8988T (cell line): Measurements from ENCODE around the gene SUMF2.
"Not testable (repeated sequence)": the region's sequence is repeated elsewhere in the genome, so short reads cannot be mapped to it uniquely, and the experiment has no call there.

Source experiments
- DNase-seq: peaks from one replicate; pipeline ENCODE4 v3.0.0; 2011

SUMF2 gene

DNA sequence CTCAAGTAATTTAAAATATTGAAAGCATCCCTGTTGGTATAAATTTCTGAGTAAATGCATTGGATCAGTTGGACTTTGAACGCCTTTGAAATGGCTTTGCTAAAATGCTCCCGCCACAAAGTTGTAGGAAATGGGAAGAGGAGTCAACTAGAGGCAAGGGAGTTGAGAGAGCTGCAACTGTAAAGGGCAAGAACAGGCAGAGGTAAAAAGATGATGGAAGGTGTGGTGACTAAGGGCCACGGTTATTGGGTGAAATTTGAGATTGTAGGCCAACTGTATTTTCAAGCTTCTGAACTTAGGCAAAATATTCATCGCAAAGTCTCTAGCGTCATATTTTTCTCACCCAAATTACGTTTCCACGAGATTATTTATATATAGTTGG, 595 bp upstream of the SUMF2 start:
- DNase-seq, result no peak

DNA sequence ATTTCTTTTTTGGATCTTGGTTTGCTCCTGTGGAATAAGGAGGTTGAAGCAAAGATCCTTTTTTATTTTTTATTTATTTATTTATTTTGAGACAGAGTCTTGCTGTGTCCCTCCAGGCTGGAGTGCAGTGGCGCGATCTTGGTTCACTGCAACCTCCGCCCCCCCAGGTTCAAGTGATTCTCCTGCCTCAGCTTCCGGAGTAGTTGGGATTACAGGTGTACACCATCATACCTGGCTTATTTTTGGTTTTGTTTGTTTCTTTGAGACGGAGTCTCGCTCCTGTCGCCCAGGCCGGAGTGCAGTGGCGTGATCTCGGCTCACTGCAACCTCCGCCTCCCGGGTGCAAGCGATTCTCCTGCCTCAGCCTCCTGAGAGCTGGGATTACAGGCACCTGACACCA, 2.3 kb downstream of the SUMF2 start:
- not testable (repeated sequence) for DNase-seq

DNA sequence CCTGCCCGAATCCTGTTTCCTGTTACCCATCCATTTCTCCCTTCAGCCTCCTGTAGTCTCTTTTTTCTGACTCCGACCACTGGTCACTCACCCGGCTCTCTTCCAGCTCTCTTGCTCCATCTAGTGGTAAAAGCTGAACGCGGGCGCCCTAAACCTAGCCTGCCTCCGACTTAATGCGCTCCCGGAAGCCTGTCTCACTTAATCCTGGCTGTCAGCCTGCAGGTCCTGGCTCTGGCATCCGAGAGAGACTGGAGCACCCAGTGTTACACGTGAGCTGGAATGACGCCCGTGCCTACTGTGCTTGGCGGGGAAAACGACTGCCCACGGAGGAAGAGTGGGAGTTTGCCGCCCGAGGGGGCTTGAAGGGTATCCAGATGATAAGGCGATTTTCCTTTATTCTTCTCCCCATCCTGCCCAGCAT, 10.3 kb downstream of the SUMF2 start:
- DNase-seq, result peak; percentile 39

DNA sequence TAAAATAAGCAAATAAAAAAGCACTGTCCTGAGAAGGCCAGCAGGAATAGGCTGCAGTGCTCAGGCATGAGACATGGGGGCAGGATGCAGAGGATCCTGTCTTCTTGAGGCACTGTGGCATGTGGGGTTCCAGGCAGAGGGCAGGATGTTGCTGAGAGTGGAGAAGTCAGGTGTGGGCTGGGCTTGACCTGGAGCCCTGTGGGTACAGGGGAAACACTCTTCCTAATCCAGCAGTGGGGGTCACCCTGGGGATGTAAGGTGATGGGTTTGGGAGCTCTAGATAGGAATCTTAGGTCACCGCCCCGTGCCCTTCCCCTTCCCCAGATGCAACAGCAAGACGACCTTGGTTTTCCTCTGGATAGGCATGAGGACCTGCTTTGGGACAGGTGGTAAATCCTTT, 13.6 kb downstream of the SUMF2 start:
- no peak for DNase-seq

DNA sequence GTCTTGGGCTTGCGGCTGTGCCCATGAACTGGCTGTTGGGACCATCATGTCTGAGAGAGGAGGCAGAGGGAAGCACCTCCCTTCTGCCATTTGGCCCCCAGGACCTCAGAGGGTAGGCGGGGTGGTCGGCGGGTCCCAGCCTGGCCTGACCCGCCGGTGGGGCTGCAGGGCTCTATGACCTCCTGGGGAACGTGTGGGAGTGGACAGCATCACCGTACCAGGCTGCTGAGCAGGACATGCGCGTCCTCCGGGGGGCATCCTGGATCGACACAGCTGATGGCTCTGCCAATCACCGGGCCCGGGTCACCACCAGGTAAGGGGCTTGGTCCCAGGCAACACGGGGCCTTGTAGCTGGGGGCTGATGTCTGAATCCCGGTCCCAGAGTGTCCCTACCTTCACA, 14.1 kb downstream of the SUMF2 start:
- no peak for DNase-seq

DNA sequence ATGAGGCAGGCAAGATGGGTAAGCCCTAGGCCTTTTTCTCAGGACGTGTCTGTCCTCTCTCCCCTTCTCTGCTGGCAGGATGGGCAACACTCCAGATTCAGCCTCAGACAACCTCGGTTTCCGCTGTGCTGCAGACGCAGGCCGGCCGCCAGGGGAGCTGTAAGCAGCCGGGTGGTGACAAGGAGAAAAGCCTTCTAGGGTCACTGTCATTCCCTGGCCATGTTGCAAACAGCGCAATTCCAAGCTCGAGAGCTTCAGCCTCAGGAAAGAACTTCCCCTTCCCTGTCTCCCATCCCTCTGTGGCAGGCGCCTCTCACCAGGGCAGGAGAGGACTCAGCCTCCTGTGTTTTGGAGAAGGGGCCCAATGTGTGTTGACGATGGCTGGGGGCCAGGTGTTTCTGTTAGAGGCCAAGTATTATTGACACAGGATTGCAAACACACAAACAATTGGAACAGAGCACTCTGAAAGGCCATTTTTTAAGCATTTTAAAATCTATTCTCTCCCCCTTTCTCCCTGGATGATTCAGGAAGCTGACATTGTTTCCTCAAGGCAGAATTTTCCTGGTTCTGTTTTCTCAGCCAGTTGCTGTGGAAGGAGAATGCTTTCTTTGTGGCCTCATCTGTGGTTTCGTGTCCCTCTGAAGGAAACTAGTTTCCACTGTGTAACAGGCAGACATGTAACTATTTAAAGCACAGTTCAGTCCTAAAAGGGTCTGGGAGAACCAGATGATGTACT, 15.5 kb downstream of the SUMF2 start:
- no peak for DNase-seq

DNA sequence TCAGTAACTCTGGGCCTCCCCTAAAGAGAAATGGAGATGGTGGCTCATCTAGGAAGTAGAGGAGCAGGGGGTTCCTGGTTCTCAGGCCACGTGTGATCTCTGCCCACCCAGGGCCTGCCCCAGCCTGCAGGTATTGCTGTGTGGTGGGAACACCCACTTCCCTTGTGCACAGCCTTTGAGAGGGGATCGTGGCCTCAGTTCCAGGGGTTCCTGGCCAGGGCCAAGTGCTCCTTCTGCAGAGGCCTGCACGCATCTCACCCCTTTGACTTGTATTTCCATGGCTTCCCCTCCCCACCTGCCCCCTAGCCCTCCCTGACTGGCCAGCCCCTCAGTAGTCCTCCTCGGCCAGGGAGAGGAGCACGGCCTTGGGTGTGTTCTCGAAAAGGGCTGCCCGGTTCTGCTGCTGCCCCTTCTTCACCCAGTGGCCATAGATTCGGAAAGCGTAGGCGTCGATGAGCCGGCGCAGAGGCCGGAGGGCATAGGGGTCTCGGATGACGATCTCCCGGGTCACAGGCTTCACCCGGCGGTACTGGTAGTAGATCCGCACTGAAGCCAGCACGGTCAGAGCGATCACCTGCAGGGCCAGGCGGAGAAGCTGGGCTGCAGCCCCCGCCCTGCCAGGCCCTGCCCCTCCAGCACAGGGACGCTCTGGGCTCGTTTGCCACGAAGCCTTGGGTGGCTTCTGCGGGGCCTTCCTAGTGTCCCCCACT, 16.8 kb downstream of the SUMF2 start:
- not testable (repeated sequence) for DNase-seq

DNA sequence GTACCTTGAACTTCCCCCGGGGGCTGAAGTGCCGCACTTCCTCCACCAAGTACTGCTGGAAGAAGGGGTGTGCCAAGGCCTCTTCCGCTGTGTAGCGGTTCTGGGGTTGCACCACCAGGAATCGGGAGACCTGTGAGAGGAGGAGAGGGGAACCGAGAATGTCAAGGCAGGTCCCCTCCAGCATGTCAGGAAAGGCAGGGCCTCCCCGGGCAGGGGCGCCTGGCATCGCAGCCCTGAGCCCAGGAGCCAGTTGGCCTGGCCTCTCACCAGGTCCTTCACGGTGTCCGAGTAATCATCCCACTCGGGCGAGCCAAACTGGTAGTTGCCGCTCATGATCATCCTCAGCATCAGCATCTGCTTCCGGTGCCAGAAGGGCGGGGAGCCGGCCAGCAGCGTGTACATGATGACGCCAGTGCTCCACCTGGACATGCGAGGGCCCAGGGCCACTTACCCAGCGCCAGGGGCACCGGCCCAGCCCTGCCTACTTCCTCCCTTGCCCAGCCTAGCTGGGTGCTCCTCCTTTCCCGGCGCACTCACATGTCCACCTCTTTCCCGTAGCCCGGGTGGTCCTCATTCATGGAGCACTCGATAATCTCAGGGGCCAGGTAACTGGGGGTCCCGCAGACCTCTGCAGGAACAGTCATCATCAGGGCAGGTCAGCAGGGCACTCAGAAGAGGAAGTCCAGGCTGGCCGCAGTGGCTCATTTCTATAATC, 17.7 kb downstream of the SUMF2 start:
- no peak for DNase-seq

DNA sequence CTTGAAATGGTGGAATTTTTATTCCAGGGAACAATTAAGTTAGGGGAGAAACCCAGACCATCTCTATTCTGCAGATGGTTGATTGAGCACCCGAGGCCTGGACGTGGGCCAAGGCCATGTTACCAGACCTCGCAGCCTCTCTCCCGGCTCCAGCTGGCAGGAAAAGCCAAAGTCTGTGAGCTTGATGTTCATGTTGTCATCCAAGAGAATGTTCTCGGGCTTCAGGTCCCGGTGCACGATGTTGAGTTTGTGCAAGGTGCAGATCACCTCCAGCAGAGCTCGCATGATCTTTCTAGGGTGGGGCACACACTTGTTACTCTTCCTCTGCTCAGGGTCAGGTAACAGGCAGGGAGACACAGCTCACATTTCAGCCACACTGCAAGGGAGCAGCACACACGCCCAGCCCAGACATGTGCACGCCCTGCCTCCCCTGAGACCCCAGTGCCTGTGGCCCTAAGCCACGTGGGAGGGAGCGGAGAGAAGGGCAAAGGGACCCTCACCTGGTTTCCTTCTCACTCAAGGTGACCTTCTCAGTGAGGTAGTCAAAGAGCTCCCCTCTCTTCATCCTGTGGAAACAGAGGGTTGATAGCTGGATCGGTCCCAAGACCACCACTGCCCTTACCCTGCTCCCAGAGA, 19.2 kb downstream of the SUMF2 start:
- DNase-seq, result no peak

DNA sequence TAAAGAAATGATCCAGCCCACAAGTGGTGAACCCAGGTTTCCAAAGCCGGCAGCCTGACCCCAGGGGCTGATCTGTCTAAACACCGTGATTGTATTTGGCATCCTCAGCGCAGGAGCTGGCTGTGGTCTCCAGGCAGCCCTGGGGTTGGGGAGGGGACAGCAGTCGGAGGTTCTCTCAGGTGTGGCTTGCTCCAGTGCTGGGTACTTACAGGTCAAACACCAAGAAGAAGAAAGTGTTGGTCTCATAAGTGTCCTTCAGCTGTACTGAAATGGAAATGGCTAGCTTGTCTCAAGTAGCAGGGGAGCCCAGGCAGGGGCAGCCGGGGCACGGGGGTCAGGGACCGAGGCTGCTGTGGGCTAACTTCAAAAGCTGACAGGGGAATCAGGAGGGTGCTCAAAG, 22.7 kb downstream of the SUMF2 start:
- DNase-seq, result no peak

DNA sequence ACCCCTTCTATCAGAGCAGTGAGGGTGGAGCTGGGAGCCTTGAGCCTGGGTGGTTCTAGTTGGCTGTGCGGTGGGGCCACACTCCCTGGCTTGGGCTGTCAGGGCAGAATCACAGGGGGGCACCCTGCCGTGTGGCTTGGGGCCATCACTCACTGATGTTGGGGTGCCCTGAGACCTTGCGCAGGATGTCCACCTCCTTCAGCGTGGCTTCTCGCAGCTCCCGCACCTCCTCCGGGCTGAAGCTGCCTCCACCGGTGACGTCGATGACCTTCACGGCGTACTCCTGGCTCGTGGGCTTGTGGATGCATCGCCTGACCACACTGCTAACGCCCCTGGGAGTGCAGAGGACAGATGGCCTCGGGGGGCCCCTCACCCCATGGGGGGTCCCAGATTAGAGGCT, 23.4 kb downstream of the SUMF2 start:
- DNase-seq, result no peak

DNA sequence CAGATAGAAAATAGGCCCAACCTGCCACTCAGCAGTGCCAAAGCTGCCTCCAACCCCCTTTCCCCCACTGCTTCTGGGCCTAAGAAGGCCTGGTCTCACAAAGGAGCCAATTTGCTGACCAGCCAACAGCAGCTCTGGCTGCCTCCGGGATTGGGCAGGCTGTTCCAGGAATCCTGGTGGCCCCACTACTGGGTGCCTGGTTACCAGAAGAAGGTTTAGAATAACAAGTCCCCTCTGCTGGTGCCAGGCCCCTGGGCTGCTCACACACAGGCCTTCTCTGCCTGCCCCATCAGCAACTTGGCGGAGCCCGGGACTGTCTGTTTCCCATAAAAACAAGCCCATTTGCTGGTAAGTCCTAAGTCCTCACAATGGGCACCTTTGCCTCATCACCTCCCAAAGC, 27.5 kb downstream of the SUMF2 start:
- no peak for DNase-seq

DNA sequence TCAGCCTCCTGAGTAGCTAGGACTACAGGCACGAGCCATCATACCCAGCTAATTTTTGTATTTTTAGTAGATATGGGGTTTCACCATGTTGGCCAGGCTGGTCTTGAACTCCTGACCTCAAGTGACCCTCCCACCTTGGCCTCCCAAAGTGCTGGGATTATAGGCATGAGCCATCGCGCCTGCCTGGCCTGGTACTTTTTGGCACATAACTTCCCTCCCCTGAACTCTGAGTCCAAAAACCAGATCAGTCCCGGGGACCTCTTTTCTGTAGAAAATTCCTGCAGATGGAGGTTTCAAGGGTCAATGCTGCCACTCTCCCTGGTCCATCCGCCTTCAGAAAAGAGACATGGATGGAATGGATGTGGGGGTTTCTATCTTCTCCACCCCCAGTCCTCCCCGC, 28.3 kb downstream of the SUMF2 start:
- not testable (repeated sequence) for DNase-seq

DNA sequence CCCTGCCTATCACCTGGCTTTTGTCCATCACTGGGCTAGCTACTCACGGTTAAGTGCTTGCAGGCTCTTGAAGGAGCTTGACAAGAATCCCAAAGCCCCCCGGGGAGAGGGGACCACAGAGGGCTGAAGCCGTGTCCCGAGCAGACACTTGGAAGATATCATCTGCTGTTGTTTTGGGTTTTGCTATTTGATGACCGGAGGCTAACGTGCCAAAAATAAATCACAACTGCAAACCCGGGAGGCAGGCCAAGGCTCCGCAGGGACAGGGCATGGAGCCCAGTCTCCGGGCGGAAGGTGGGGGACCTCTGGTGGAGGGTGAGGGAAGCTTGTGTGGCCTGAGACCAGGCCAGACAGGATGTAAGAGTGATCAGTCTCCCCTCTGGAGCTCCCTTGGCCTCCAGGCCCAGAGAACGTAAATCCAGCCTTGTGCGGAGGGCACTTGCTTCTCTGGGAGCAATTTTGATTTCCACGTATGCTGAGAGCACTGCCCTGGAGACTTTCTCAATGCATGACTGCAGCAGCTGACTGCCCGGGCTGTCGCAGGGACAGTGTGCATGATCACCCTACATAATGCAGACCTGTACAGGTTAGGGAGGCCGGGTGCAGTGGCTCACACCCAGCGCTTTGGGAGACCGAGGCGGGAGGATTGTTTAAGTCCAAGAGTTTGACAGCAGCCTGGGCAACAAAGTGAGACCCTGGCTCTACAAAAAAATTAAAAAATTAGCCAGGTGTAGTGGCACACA, 28.9 kb downstream of the SUMF2 start, which contains the start of gene PHKG1:
TSS of gene PHKG1 (minus strand) at position 164 of the 743 bp plus-strand sequence. CDS start 4,011 bp downstream, outside the sequence.
- peak; percentile 29 for DNase-seq

DNA sequence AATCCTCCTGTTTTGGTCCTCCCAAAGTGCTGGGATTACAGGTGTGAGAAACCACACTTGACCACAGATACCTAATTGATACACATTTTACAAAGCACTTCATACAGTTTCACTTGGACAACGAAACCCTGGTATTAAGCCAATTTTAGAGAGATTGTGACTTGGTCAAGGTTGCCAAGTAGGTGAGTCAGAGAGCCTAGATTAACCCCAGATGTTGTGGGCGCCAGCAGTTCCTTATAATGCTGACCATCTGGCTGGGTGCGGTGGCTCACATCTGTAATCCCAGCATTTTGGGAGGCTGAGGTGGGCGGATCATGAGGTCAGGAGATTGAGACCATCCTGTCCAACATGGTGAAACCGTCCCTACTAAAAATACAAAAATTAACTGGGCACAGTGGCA, 33.6 kb downstream of the SUMF2 start:
- DNase-seq, result no peak

DNA sequence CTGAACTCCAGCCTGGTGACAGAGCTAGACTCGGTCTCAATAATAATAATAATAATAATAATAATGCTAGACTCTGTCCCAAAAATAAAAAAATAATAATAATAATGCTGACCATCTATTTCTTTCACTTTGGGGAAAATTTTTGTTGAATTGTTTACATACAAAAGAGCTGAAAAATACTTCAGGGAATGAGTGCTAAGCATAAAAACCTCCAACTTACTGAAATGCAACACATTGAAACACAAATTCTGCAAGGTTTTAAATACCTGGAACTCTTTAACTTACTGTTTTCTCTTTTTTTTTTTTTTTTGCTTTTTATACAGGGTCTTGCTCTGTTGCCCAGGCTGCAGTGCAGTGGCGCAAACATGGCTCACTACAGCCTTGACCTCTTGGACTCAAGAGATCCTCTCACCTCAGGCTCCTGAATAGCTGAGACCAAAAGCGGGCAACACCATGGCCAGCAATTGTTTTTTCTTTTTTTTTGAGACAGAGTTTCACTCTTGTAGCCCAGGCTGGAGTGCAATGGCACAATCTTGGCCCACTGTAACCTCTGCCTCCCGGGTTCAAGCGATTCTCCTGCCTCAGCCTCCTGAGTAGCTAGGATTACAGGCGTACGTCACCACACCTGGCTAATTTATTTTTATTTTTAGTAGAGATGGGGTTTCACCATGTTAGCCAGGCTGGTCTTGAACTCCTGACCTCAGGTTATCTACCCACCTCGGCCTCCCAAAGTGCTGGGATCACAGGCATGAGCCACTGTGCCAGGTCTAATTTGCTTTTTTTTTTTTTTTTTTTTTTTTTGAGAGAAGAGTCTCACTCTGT, 34.3 kb downstream of the SUMF2 start:
- DNase-seq, result not testable (repeated sequence)

DNA sequence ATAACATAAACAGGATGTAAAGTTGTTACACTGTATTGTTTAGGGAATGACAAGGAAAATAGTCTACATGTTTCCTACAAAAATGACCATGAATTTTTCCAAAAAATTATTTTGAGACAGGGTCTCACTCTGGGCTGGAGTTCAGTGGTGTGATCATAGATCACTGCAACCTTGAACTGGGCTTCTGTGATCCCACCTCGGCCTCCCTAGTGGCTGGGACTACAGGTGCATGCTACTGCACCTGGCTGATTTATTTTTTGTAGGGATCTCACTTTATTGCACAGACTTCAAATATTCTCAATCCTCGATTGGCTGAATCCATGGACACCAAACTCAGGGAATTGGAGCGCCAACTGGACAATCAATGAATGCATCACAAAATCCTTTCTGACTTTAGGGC, 35.6 kb downstream of the SUMF2 start:
- no peak for DNase-seq

DNA sequence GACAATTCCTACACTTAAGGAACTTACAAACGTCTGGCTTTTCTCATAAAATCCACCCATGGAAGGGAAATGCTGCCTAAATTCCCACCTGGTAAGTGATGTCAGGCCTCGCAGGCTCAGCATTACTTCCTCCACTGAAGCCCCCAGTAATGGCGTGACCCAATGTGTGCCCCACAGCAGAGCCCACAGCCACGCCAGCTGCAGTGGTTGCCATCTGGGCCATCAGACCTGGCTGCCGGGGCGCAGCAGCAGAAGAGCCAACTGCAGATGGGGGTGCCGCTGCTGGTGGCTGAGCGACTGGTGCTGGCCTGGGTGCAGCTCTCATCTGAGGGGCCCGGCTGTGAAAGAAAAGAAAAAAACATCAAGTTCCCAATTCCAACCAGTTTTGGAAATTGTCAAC, 40.1 kb downstream of the SUMF2 start:
- not testable (repeated sequence) for DNase-seq

DNA sequence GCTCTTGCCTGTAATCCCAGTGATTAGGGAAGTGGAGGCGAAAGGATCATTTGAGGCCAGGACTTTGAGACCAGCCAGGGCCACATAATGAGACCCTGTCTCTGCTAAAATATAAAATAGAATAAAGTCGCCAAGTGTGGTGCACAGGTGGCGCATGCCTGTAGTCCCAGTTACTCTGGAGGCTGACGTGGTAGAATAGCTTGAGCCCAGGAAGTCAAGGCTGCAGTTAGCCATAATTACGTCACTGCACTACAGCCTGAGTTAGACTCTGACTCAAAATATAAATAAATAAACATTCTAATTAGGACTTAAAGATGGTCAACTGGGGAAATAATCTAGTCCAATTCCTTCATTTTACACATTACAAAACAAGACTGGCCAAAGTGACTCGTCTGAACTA, 41.4 kb downstream of the SUMF2 start:
- DNase-seq, result no peak

DNA sequence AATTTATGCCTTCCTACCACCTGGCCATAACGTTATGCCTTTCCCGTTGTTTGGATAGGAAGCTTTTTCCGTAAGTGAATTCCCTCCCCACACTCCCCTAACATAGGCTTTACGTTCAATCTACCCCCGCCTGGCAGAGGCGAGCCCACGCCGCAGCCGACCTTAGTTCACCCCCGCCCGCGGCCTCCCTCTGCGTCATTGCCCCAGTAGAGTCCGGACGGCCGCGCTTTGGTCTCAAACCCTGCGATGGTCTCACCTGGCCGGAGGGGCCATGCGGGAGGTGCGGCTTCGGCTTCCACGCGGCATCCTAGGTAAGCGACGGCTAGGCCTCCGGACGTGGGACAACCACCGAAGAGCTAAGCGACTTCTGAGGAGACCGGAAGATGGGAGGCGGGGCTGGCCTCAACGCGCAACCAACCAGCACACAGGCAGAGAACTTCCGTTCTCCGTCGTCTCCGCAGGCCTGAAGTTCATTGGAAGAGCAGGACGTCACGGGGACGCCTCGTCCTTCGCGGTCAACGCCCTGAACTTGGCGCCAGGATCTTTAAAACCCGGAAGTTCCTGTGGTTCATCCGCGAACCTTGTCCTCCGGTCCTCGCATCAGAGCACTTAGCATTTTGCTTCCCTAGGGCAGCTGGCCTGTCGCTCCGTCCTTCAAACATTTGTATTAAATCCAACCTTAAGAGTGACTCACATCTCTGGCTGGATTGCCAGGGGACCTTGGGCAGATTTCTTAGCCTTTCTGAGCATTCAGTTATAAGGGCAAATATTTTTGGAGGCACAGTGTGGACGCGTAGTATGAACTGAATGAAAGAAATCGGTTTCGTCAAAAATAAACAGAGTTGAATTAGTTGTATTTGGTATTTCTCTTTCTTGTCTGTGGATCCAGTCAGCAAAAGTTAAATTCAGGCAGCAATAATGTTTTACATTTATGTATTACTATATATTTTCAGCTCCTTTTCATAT, 42.3 kb downstream of the SUMF2 start, which contains the start of gene CHCHD2:
TSS of gene CHCHD2 (minus strand) at position 369 of the 966 bp plus-strand sequence. CDS start at position 306, 63 bp downstream.
- DNase-seq, result peak; percentile 63

DNA sequence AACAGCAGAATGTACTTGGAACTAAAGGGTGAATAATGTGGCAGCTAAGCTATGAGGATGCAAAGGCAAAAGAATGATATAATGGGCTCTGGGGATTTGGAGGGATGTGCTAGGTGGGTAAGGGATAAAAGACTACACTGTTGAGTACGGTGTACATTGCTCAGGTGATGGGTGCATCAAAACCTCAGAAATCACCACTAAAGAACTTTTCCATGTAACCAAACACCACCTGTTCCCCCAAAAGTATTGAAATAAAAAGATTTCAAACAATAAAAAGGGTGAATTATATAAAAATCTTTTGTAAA, 43.8 kb downstream of the SUMF2 start:
- DNase-seq, result no peak
